ENCODE results near the gene PRRG2.

The PRRG2 gene

DNA sequence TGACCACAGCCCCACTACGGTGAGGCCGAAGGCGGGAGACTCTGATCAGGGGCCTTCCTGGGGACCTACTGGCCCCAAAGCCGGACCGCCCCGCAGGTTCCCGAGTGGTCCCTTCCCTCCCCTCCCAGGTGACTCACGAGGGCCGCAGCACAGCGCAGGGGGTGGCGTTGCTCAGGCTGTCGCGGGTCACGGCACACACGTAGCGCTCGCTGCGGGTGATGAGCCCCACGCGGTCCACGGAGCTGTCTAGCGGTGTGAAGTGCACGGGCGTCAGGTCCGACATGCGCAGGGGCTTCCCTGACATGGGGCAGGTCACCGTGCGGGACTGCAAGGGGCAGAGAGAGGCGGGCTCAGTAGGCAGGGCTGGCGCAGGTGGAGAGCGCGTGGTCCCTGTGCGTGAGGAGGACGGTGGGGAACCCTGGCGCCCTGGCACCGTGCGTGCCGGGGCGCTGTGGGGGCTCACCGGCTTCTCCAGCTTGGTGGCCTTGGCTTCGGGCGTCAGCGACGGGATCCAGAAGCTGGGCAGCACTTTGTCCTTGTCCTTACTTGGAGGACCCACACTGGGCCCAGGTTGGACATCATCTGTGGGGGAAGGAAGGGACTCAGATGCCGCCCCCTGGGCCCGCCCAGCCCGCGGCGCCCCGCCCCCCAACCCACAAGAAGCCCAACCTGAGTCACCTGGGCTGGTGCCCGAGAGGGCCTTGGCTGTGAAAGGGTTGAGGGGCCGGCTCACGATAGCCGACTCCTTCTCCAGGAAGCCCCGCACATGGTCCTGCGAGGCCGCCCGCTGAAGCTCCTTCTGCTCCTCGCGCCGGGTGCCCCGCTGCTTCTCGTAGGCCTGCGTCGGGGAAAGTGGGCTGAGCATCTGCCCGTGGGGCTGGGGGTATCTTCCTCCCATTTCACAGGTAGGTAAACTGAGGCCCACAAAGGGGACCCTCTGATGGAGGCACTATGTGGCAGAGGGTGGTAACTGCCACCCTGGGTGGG lies 24.4 kb upstream of the PRRG2 start:
- intact Hi-C loops (cut with DNase I) = no loop called here
- peak in 1 of 10 donors; percentile 55 for DNase-seq

DNA sequence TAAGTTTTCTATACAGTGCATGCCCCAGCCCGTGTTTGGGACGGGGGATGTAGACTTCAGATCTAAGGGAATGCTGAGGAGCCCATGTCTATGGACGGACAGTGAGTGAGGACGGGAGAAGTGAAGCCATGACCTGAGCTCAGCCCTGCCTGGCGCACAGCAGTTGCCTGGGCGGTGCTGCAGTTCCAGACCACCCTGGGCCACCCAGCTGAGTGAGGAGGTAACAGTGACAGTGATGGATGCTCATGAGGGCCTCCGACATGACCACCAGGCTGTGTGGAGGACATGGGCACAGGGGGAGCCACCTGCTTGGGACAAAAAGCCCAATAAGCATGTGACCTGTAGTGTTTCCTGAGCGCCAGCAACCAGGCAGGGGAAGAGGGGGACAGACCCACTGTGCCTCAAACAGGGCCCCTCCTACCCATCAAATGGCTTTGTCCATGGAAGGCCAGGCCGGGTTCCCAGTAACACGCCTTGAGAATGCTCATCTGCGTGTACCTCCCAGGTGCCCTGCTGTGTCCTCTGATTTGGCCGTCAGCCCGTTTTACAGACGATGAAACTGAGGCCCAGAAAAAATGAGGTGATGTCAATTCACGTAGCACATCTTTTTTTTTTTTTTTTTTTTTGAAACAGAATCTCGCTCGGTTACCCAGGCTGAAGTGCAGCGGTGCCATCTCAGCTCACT lies 23.3 kb upstream of the PRRG2 start:
- DNase-seq = peak in 1 of 10 donors; percentile 55
- intact Hi-C loops (cut with DNase I) = no loop called here

DNA sequence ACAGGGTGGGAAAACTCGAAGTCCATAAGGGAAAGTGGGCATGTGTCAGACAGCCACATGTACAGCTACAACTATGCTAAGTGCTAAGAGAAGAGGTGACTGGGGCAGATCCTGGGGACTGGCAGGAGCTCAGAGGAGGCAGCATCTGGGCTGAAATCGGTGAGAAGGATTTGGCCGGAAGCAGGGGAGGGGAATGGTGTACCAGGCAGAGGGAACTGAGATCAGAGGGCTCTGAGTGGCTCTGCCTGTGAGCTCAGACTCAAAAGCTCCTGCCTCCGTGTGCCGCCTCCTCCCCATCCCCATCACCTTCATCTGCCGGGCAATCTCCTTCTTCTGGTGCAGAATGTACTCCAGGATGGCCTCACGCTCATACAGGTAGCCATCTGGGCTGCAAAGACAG lies 22.5 kb upstream of the PRRG2 start:
- DNase-seq = peak in 1 of 10 donors; percentile 49
- intact Hi-C loops (cut with DNase I) = no loop called here

DNA sequence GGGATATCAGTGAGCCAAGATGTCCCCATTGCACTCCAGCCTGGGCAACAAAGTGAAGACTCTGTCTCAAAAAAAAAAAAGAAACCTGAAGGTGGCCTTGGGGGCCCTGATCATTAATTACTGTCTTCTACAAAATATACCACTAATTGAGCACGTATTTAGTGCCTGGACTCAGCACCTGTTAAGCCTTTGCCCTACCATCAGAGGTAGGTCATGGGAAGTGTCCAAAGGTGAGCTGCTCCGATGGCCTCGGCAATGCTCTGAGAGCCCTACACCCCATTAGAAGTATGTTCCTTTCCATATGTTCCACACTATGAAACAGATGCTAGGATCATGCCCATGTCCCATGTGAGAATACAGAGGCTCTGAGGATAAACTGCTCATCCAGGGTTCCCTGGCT lies 21.7 kb upstream of the PRRG2 start:
- intact Hi-C loops (cut with DNase I) = no loop called here
- DNase-seq = no peak

DNA sequence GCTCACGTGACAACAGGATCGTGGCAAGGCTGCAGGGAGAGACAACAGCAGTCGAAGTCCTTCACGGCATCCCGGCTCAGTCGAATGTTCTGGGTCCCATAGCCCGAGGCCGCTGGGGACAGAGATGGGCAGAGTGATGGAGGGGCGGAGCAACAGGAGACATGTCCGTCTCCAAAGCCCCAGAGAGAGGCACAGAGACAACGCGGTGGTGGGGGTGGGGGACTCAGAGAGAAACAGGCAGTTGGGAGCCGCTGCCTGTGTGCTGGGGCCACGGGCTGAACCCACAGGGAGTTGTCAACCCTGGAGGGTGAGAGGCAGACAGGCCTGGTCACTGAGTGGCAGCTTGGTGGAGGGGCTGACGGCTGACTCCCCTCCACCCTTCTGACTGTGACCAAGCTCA lies 21.2 kb upstream of the PRRG2 start:
- DNase-seq = peak in 1 of 10 donors; percentile 50

DNA sequence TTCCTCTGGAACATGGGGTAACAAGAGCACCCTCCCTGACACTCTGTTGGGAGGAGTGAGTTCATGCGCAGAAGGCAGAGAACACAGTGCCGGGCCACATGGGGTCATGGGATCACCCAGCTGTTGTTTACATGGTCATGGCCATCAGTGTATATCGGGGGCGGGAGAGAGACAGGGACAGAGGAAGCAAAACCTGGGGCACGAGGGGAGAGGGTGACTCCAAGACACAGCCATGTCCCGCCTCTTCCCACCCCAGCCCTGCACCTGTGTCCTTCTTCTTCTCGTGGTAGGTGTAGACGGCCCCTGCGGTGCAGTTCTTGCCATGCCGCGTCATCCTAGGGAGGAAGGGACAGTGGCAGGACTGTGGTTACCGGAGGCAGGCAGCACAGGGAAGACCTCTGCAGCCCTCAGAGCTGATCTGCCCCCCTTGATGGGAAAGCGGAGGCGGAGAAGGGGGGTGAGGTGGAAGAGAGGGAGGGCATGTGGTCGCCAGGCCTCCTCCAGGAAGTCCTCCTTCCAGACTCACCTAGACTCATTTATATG lies 20.7 kb upstream of the PRRG2 start:
- peak in 5 of 10 donors; percentile 34 to 91 (median 65) for DNase-seq
- intact Hi-C loops (cut with DNase I) = no loop called here

More for the DNA sequence above, 21.2 kb upstream of the PRRG2 start:
- intact Hi-C loops (cut with DNase I) = no loop called here

DNA sequence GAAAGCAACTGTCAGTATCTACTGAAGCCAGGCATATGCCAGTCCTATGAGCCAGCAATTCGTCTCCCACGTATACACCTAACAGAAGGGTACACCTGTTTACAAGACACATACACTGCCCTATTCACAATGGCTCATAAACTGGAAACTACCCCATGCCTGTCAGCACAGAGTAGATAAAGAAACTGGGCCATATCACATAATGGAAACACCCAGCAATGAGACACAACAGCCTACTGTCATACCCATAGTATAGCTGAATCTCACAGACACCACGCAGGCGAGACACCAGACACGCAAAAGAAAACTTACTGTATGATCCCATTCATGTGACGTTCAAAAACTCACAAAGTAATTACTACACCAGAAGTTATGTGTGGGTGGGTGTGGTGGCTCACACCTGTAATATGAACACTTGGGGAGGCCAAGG lies 16.5 kb upstream of the PRRG2 start:
- DNase-seq = no peak
- intact Hi-C loops (cut with DNase I) = no loop called here

DNA sequence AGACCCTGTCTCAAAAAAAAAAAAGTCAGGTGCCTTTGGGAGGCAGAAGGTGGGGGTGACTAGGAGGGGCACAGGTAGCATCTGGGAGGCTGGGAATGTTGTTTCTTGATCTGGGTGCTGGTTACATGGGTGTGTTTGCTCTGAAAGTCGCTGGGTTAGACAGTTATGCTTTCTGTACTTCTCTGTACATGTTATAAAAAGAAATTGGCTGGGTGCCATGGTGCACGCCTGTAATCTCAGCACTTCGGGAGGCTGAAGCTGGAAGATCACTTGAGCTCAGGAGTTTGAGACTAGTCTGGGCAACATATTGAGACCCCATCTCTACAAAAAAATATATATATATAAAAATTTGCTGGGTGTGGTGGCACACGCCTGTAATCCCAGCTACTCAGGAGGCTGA lies 15.9 kb upstream of the PRRG2 start:
- intact Hi-C loops (cut with DNase I) = no loop called here
- peak in 1 of 10 donors; percentile 22 for DNase-seq

DNA sequence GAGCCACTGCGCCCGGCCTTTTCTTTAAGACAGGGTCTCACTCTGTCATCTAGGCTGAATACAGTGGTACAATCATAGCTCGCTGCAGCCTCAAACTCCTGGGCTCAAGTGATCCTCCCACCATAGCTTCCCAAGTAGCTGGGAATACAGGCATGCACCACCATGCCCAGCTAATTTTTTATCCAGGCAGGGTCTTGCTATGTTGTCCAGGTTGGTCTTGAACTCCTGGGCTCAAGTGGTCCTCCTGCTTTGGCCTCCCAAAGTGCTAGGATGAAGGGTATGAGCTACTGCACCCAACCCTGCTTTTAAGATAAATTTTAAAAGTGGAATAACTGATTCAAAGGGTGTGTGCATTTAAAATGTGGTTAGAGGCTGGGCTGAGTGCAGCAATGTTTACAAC lies 14.8 kb upstream of the PRRG2 start:
- intact Hi-C loops (cut with DNase I) = no loop called here

DNA sequence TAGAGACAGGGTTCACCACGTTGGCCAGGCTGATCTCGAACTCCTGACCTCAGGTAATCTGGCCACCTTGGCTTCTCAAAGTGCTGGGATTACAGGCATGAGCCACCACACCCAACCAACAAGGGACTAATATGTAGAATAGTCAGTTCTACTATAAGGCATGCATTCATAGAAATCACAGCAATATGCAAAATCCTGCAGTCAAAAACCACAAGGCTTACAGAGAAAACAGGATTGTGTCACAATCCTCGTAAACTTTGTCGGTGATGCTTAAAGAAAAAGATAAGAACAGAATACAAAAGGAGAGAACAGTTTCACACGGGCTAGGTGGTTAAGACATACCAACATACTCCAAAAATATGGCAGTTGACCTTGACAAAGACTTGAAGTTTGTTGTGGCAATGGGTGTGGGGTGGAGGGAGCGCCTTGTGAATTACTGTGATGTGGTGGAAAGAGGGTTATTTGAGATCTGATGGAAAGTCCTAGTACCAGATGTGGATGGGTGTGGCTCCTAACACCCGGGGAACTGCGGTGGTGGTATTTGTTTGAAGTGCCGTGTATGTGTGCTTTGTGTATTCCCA lies 13.2 kb upstream of the PRRG2 start:
- DNase-seq = no peak
- intact Hi-C loops (cut with DNase I) = no loop called here

More for the DNA sequence above, 14.8 kb upstream of the PRRG2 start:
- DNase-seq = no peak

DNA sequence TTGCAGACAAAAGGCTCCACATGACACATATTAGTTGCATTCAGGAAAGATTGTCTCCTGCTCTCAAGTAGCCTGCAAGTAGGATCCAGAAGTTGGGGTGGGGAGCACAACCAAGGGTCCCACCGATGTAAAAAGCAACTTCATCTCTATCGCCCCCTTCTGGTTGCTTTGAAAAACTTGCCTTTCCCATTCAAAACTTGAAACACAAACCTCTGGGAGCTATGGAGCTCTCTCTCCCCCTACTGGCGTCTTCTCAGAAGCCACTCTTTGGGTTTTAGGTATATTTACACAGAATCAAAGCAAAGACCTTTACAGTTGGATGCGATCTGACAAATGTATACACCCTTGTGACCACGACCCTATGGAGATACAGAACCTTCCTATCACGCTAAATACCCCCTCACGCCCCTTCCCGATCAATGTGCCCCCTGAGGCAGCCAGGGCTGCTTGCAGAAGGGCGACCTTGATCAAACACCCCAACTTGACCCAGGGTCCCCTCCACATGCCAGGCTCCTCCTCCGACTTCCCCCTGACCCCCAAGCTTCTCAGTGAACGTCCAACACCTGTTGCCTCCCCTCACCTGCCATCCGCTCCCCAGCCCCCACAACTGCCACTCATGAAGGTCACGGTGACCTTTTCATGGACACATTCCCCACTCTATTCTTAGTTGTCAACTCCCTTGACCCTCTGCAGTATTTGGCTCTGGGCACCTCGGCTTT lies 10.8 kb upstream of the PRRG2 start:
- DNase-seq = peak in 4 of 10 donors; percentile 29 to 40 (median 34)
- intact Hi-C loops (cut with DNase I) = no loop called here

DNA sequence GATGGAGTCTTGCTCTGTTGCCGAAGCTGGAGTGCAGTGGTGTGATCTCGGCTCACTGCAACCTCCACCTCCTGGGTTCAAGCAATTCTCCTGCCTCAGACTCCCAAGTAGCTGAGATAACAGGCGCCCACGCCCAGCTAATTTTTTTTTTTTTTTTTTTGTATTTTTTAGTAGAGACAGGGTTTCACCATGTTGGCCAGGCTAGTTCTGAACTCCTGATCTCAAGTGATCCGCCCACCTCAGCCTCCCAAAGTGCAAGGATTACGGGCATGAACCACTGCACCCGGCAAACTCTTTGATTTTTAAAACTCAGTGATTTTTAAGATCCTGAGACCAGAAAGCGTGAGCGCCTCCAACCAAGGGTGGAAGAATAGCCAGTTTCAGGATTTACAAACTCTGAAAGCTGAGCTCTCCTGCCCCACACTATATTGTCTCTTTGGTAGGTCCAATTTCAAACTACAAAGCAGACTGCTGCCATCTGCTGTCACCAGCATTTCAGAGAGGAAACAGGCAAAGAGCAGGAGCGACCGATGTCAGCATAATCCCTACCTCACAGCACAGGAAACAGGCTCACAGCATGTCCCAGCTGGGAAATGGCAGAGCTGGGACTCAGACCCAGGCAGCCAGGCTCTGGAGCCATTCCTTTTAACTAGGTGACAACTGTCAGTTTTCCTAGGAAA lies 10.0 kb upstream of the PRRG2 start:
- peak in 1 of 10 donors; percentile 30 for DNase-seq
- intact Hi-C loops (cut with DNase I) = no loop called here

DNA sequence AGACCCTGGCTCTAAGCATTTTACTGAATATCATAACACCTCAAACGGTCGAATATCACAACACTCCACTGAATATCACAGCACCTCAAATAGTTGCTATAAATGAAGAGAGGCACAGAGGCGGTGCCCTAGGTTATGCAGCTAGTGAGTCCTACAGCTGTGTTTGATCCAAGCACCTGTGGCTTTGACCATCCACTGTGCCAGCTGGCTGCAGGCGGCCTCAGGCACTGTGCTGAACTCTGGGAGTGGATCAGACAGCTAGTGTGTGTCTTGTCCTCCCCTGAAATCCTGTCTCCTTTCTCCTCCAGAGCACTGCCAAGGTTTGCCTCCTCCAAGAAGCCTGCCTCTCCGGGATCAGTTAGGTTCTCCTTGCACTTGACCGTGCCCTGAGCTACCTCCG lies 8.1 kb upstream of the PRRG2 start:
- intact Hi-C loops (cut with DNase I) = no loop called here
- DNase-seq = no peak

DNA sequence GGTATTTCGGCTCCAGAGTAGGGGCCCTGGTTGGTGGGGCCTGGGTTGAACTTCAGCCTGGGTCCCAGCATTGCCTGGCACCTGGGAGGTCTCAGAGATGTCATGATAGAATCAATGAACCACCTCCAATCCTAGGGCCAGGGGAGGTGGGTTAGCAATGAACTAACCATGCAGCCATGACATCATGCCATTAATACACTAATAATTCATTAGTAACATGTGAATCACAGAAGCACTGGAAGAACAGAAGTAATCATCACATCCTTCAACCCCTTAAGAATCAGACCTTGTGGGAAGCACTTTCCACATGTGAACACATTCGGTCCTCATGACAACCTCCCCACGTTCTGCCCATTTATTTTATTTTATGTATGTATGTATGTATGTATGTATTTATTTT lies 7.7 kb upstream of the PRRG2 start:
- intact Hi-C loops (cut with DNase I) = no loop called here
- DNase-seq = no peak

DNA sequence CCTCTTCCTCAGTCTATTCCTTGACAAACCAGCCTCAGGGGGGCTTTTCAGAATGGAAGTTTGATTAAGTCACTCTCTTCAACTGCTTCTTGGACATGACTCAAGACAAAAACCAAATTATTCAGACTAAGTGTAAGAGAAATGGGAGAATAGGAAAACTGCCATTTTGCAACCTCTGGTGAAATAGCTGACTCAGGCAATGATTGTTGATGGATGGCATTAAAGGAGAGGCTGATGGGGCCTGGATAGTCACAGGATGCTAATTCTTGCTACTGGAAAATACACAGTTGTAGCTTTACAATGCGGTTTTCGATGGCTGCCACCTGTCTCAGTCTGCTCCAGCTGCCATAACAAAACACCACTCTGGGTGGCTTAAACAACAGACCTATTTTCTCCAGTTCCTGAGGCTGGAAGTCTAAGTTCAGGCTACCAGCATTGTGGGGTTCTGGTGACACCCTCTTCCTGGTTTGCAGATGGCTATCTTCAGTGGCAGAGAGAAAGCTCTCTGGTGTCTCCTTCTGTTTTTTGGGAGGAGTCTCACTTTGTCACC lies 6.8 kb upstream of the PRRG2 start:
- no peak for DNase-seq
- intact Hi-C loops (cut with DNase I) = no loop called here

DNA sequence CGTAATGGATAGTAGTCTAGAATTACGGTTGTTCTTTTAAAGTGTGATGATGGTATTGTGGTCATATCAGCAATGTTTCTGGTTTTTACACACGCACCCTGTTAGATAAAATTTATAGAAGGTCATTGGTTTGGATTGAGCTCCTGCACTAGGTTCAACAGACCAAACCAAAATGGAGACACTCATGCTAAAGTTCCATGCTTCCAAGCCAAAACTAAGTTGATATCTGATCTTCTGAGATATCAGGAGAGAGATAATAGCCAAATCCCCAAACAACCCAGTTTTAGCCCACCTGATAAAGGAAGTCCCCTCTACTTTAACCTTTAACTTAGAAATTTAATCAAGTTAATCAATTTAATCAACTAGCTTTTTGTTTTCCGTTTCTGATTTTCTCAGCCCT lies 1.9 kb upstream of the PRRG2 start:
- intact Hi-C loops (cut with DNase I) = no loop called here
- no peak for DNase-seq

DNA sequence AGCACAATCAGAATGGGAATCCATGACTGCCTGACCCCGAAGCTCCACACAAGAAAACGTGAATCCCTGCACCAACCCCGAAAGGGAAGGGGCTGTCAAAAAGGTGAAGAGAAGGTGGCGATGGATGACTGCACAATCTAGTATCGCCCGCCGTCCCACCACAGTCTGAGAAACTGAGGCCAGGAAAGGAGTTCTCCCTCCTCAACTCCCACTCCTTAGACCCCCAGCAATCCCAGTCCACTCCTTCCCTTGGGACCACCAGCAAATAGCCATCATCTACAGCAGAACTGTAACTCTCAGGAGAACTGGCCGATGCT lies 1.2 kb upstream of the PRRG2 start:
- intact Hi-C loops (cut with DNase I) = no loop called here
- DNase-seq = no peak

DNA sequence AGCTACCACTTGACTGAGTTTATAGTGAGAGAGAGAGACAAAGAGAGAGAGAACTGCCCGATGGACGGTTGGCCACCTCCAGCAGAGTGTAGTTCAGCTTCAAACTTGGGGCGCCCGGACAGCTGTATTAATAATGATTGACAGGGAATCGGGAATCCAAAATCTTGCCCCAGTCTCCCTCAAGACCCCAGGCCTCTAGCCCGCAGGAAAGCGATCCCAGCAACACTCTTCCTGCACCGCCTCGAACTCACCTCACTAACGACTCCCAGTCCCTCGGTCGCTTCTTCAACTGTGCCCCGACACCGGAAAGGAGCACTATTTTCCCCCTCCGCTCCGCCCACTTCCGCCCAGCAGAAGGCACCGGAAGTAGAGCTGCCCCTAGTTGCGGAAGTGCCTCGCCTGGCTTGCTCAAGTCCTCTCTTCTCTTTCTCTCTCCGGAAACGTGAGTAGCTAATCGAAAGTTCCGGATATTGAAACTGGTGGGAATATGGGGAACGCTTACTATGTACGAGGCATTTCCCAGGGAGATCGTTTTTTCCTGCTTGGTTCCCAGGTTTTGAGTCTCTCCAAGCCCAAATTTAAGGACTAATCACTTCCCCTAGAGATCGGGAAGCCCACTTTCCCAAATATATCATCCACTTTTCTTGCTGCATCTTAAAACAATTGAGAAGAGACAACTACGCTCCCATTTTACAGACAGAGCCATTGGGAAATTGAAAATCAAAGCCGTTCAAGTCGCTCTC lies 681 bp upstream of the PRRG2 start, which contains the start of gene NOSIP:
Gene NOSIP, minus strand, starts transcription at position 293 of the 743 bp plus-strand sequence. CDS start 19,865 bp downstream, outside the sequence.
- peak; percentile 91 to 99 (median 94) for DNase-seq
- intact Hi-C loops (cut with DNase I) = no loop called here

DNA sequence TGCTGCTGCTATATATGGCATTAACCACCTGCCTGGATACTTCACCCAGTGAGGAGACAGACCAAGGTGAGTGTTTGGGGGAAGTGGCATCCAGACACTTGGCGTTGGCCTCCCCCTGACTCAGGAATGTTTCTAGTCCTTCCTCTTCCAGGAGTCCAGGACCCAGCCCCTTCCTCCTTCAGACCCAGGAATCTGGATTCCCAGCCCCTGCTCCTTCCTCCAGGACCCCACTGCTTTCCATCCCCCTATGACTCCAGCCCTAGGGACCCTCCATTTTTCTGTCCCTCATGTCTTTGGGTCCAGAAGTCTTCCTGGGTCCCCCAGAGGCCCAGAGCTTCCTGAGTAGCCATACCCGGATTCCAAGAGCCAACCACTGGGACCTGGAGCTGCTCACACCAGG lies 2.1 kb downstream of the PRRG2 start:
- no peak for DNase-seq
- intact Hi-C loops (cut with DNase I) = no loop called here

All from posterior cingulate gyrus (tissue), 11 donors.